Stimulated activated CD4-positive, alpha-beta T cell treated with anti-CD3 and anti-CD28 coated beads, Interleukin-2, amount 100 ng/mL, for 4 hours (primary cell): ENCODE measurements around the gene IDH1.
"Not testable (repeated sequence)": the region's sequence is repeated elsewhere in the genome, so short reads cannot be mapped to it uniquely, and the experiment has no call there.

ENCODE experiments used
- DNase-seq: peaks from one replicate; pipeline ENCODE4 v3.0.0-alpha.2; 2020; ENCODE audit warnings: low read depth

The IDH1 gene

GRCh38 chr2:208256849-208257813 lies 2.3 kb upstream of the IDH1 start:
- not testable (repeated sequence) for DNase-seq

- DNase-seq: no peak
Measured at GRCh38 chr2:208256192-208256782, 1.4 kb upstream of the IDH1 start.

- no peak for DNase-seq
Measured at GRCh38 chr2:208255557-208256106, 761 bp upstream of the IDH1 start.

GRCh38 chr2:208254118-208254870 lies 577 bp downstream of the IDH1 start:
- DNase-seq: peak; percentile 58

GRCh38 chr2:208253600-208254117 lies 1.2 kb downstream of the IDH1 start:
- DNase-seq: no peak

- no peak for DNase-seq
Measured at GRCh38 chr2:208252716-208253492, 2.0 kb downstream of the IDH1 start.

- no peak for DNase-seq
Measured at GRCh38 chr2:208251098-208251497, 3.8 kb downstream of the IDH1 start.

- no peak for DNase-seq
Measured at GRCh38 chr2:208250388-208250787, 4.5 kb downstream of the IDH1 start.

- no peak for DNase-seq
Measured at GRCh38 chr2:208249296-208249695, 5.6 kb downstream of the IDH1 start.

- no peak for DNase-seq
Measured at GRCh38 chr2:208248601-208249000, 6.3 kb downstream of the IDH1 start.

GRCh38 chr2:208245746-208246145 lies 9.1 kb downstream of the IDH1 start:
- DNase-seq: no peak

- no peak for DNase-seq
Measured at GRCh38 chr2:208244422-208244821, 10.4 kb downstream of the IDH1 start.

- no peak for DNase-seq
Measured at GRCh38 chr2:208240619-208241209, 14.2 kb downstream of the IDH1 start.

GRCh38 chr2:208239770-208240493 lies 14.9 kb downstream of the IDH1 start:
- DNase-seq: no peak

GRCh38 chr2:208235860-208236259 lies 19.0 kb downstream of the IDH1 start:
- DNase-seq: no peak

GRCh38 chr2:208234786-208235185 lies 20.1 kb downstream of the IDH1 start:
- DNase-seq: no peak

GRCh38 chr2:208228476-208228875 lies 26.4 kb downstream of the IDH1 start:
- DNase-seq: no peak

GRCh38 chr2:208227581-208228232 lies 27.2 kb downstream of the IDH1 start:
- no peak for DNase-seq

- DNase-seq: no peak
Measured at GRCh38 chr2:208224802-208225201, 30.1 kb downstream of the IDH1 start.

- no peak for DNase-seq
Measured at GRCh38 chr2:208222351-208222750, 32.5 kb downstream of the IDH1 start.
